GM18867 (cell line): Measurements from ENCODE around the gene GRWD1.

ENCODE experiments used
- ATAC-seq: cut with Tn5 transposase; IDR thresholded peaks from one replicate; pipeline ENCODE4 v1.9.1; 2021; ENCODE audit warnings: mild to moderate bottlenecking, moderate library complexity; ENCODE audit not compliant: unreplicated experiment

The GRWD1 gene

GRCh38 chr19:48455171-48455907 is 9.6 kb downstream of the GRWD1 start, which contains the start of gene KCNJ14:
TSS of gene KCNJ14 (plus strand) at chr19:48455574. CDS start at chr19:48461725, 6,151 bp downstream.
- ATAC-seq, result no peak

GRCh38 chr19:48455908-48456562 is 10.3 kb downstream of the GRWD1 start:
- no peak for ATAC-seq

GRCh38 chr19:48456864-48457263 is 11.1 kb downstream of the GRWD1 start:
- ATAC-seq, result no peak

GRCh38 chr19:48458016-48458415 is 12.2 kb downstream of the GRWD1 start:
- no peak for ATAC-seq

GRCh38 chr19:48461651-48461981 is 15.8 kb downstream of the GRWD1 start:
- no peak for ATAC-seq

- ATAC-seq, result no peak
Measured at GRCh38 chr19:48461982-48462655, 16.3 kb downstream of the GRWD1 start.

- ATAC-seq, result no peak
Measured at GRCh38 chr19:48465215-48465614, 19.4 kb downstream of the GRWD1 start.

- ATAC-seq, result no peak
Measured at GRCh38 chr19:48466561-48467325, 21.0 kb downstream of the GRWD1 start.

- ATAC-seq, result peak; percentile 89
Measured at GRCh38 chr19:48468772-48469288, 23.0 kb downstream of the GRWD1 start.

- ATAC-seq, result peak; percentile 21
Measured at GRCh38 chr19:48469289-48469881, 23.6 kb downstream of the GRWD1 start, which contains the start of gene CYTH2. TSS of gene CYTH2 (plus strand) at chr19:48469369. CDS start at chr19:48469508, 139 bp downstream.

GRCh38 chr19:48469934-48470680 is 24.3 kb downstream of the GRWD1 start:
- ATAC-seq, result no peak

- no peak for ATAC-seq
Measured at GRCh38 chr19:48470856-48471255, 25.1 kb downstream of the GRWD1 start.

- no peak for ATAC-seq
Measured at GRCh38 chr19:48471836-48472235, 26.1 kb downstream of the GRWD1 start.

- no peak for ATAC-seq
Measured at GRCh38 chr19:48473161-48473966, 27.6 kb downstream of the GRWD1 start.

GRCh38 chr19:48474084-48474592 is 28.4 kb downstream of the GRWD1 start:
- no peak for ATAC-seq

- no peak for ATAC-seq
Measured at GRCh38 chr19:48475369-48476068, 29.7 kb downstream of the GRWD1 start.

GRCh38 chr19:48476176-48476575 is 30.4 kb downstream of the GRWD1 start:
- no peak for ATAC-seq

- ATAC-seq, result no peak
Measured at GRCh38 chr19:48477067-48477685, 31.4 kb downstream of the GRWD1 start.
